GM19193 (cell line): Measurements from ENCODE around the gene KTN1.

Experiments used
- POLR2A ChIP-seq: IDR thresholded peaks from 4 replicates; pipeline ENCODE4 v1.6.1; 2011; ENCODE audit not compliant: insufficient read depth, insufficient read length; ENCODE audit errors: extremely low read depth

Gene KTN1

GRCh38 chr14:55620277-55620676 is 40.3 kb downstream of the KTN1 start:
- no peak for TF ChIP-seq POLR2A

- TF ChIP-seq POLR2A: no peak
Measured at GRCh38 chr14:55620981-55621380, 41.0 kb downstream of the KTN1 start.

GRCh38 chr14:55621391-55621790 is 41.4 kb downstream of the KTN1 start:
- TF ChIP-seq POLR2A: no peak

- TF ChIP-seq POLR2A: no peak
Measured at GRCh38 chr14:55624913-55625312, 44.9 kb downstream of the KTN1 start.

- no peak for TF ChIP-seq POLR2A
Measured at GRCh38 chr14:55625481-55625880, 45.5 kb downstream of the KTN1 start.

- no peak for TF ChIP-seq POLR2A
Measured at GRCh38 chr14:55626131-55626530, 46.1 kb downstream of the KTN1 start.

- TF ChIP-seq POLR2A: no peak
Measured at GRCh38 chr14:55628426-55628825, 48.4 kb downstream of the KTN1 start.

GRCh38 chr14:55638665-55639064 is 58.7 kb downstream of the KTN1 start:
- no peak for TF ChIP-seq POLR2A

GRCh38 chr14:55641290-55641689 is 61.3 kb downstream of the KTN1 start:
- TF ChIP-seq POLR2A: no peak

GRCh38 chr14:55641954-55642353 is 61.9 kb downstream of the KTN1 start:
- no peak for TF ChIP-seq POLR2A

- no peak for TF ChIP-seq POLR2A
Measured at GRCh38 chr14:55645145-55645544, 65.1 kb downstream of the KTN1 start.

- TF ChIP-seq POLR2A: no peak
Measured at GRCh38 chr14:55645845-55646832, 66.1 kb downstream of the KTN1 start.

GRCh38 chr14:55650992-55651391 is 71.0 kb downstream of the KTN1 start:
- no peak for TF ChIP-seq POLR2A

- no peak for TF ChIP-seq POLR2A
Measured at GRCh38 chr14:55654243-55654642, 74.2 kb downstream of the KTN1 start.

- TF ChIP-seq POLR2A: no peak
Measured at GRCh38 chr14:55661029-55661428, 81.0 kb downstream of the KTN1 start.

- no peak for TF ChIP-seq POLR2A
Measured at GRCh38 chr14:55662752-55663151, 82.7 kb downstream of the KTN1 start.
